Psoas muscle (tissue), 8 donors: ENCODE measurements around the gene MARCHF6. TPM values are rescaled to one million over a fixed set of nuclear protein-coding genes. Genes with fewer than 3 reads are reported as not detected.

ENCODE experiments used
- ATAC-seq, 4 donors: fragments of 200-7000 bp; cut with Tn5 transposase; one replicate each; pipeline ENCODE4 v1.9.1; 2020; ENCODE audit warnings: moderate library complexity in 3 of 4, mild to moderate bottlenecking in 2 of 4
- DNase-seq, 2 donors: peaks; one replicate each; pipeline ENCODE4 v3.0.0-alpha.2; 2020
- H3K27ac ChIP-seq: fragments of 200-600 bp; one replicate; pipeline ENCODE4 v1.8.0; 2022
- H3K27me3 ChIP-seq, 3 donors: fragments of 200-600 bp in 1 of 3; one replicate each; pipeline versions ENCODE4 v1.6.1 to v1.8.0; 2013 to 2022; ENCODE audit warnings: low read length in 2 of 3, mild to moderate bottlenecking in 2 of 3, moderate library complexity in 1 of 3; ENCODE audit not compliant: insufficient read depth in 3 of 3
- H3K36me3 ChIP-seq, 2 donors: fragments of 200-600 bp in 1 of 2; one replicate each; pipeline versions ENCODE4 v1.6.1 to v1.8.0; 2013 to 2022; ENCODE audit warnings: low read depth in 1 of 2, mild to moderate bottlenecking in 1 of 2, moderate library complexity in 1 of 2; ENCODE audit not compliant: insufficient read depth in 1 of 2
- H3K4me1 ChIP-seq: fragments of 200-600 bp; one replicate; pipeline ENCODE4 v1.8.0; 2022
- H3K4me3 ChIP-seq: fragments of 200-600 bp; one replicate; pipeline ENCODE4 v1.8.0; 2022; ENCODE audit warnings: mild to moderate bottlenecking
- H3K9me3 ChIP-seq: fragments of 200-600 bp; one replicate; pipeline ENCODE4 v1.8.0; 2022
- CTCF ChIP-seq: fragments of 200-600 bp; IDR thresholded peaks from one replicate; pipeline ENCODE4 v1.8.0; 2022; ENCODE audit warnings: antibody characterized with exemption
- WGBS, 3 donors: extraction: QIAGEN DNeasy Blood & Tissue Kit; methylation state at CpG; one replicate each; pipeline versions ENCODE4 v1.1.6 to v1.1.7; 2013; 5-methylcytosine and 5-hydroxymethylcytosine counted together
- intact Hi-C, 2 donors: fragments of 100-400 bp; cut with DNase I; formaldehyde crosslinking; loops; one replicate each; pipeline versions ENCODE4 v1.11.0 to v1.14.2; 2022
- polyA plus RNA-seq, 3 donors: library from polyadenylated mRNA; stranded (reverse); fragments of 200-250 nt; gene quantifications; one replicate each; pipeline ENCODE4 v1.2.3, GENCODE V29; 2013
- total RNA-seq, 4 donors: library from RNA; stranded (reverse); fragmentation: NEBNext Ultra II Directional in 2 of 4; extraction: Animal tissue kit (Norgen Biotek cat#: 25700) in 2 of 4; gene quantifications; one replicate each; pipeline versions ENCODE4 v1.2.1 to v1.2.4, GENCODE V29; 2021 to 2023
- donor health status: healthy with polysubstance abuse.
- donor health status: DM: no; HTN: no; CAD: no; lungs with moderate emphysema.
- donor health status: Bipolar disorder and iron deficiency.
- donor health status: healthy.
- donor health status: DM: yes; HTN: yes; CAD: no.
- donor health status: DM: no; HTN: no; CAD: no.
- donor health status: DM: no; HTN: no; CAD: no.
- donor health status: DM: yes; HTN: yes; CAD: no.

Gene MARCHF6
- total and polyA plus RNA-seq, 7 donors, result 36.6 to 250 (median 160) TPM

GRCh38 chr5:10351199-10351905 is 2.1 kb upstream of the MARCHF6 start:
- Histone ChIP-seq H3K4me3 (no peak overlapping the region), H3K27me3 (no peaks in the 10 kb centered on the region), H3K9me3 (no peaks in the 10 kb centered on the region), H3K27ac (peak overlapping the region; percentile 99), H3K4me1 (peaks cover 17% of the 10 kb centered on the region), H3K36me3 (no peaks in the 10 kb centered on the region)
- intact Hi-C loops, result loop anchor here in 1 of 2 donors (5.0 kb wide), 2 partner anchors 34 to 64 kb away; no protein-coding TSS in a partner anchor
- ATAC-seq (no peak), DNase-seq (no peak)
- WGBS, 3 donors, result 80 to 86% (median 83%) methylated on average over 6 of the region's 6 CpGs
- no peak for TF ChIP-seq CTCF

GRCh38 chr5:10351919-10352318 is 1.6 kb upstream of the MARCHF6 start:
- no peaks in the 10 kb centered on the region for H3K9me3 ChIP-seq
- H3K4me1 ChIP-seq, result peaks cover 23% of the 10 kb centered on the region
- no peaks in the 10 kb centered on the region for H3K36me3 ChIP-seq
- ATAC-seq (no peak), DNase-seq (no peak)
- intact Hi-C loops, result loop anchor here in 1 of 2 donors (5.0 kb wide), 2 partner anchors 35 to 65 kb away; no protein-coding TSS in a partner anchor
- no peaks in the 10 kb centered on the region for H3K27me3 ChIP-seq
- TF ChIP-seq CTCF, result no peak
- 91 to 94% (median 93%) methylated on average over 8 of the region's 8 CpGs for WGBS, 3 donors
- H3K4me3 ChIP-seq, result peak overlapping the region; percentile 95
- peak overlapping the region; percentile 99 for H3K27ac ChIP-seq

- H3K27me3 ChIP-seq, result no peaks in the 10 kb centered on the region
- ATAC-seq (peak; percentile 36 to 52 (median 43)), DNase-seq (no peak)
- peak overlapping the region; percentile 99 for H3K27ac ChIP-seq
- WGBS, 3 donors, result 26 to 30% (median 26%) methylated on average over 19 of the region's 19 CpGs
- no peaks in the 10 kb centered on the region for H3K36me3 ChIP-seq
- intact Hi-C loops, result loop anchor here in 1 of 2 donors (5.0 kb wide), 2 partner anchors 35 to 65 kb away; no protein-coding TSS in a partner anchor
- peak overlapping the region; percentile 95 for H3K4me3 ChIP-seq
- no peaks in the 10 kb centered on the region for H3K9me3 ChIP-seq
- peaks cover 30% of the 10 kb centered on the region for H3K4me1 ChIP-seq
- no peak for TF ChIP-seq CTCF
Observed at GRCh38 chr5:10352430-10353240, 860 bp upstream of the MARCHF6 start.

GRCh38 chr5:10354048-10354872 is 765 bp downstream of the MARCHF6 start:
- ATAC-seq, result peak in 2 of 4 donors; percentile 6 to 19
- peak in 1 of 2 donors; percentile 36 for DNase-seq
- peaks cover 45% of the 10 kb centered on the region for H3K4me1 ChIP-seq
- H3K4me3 ChIP-seq, result peak overlapping the region; percentile 95
- no peak for TF ChIP-seq CTCF
- H3K9me3 ChIP-seq, result no peaks in the 10 kb centered on the region
- intact Hi-C loops, result loop anchor here in 1 of 2 donors (5.0 kb wide), 2 partner anchors 37 to 67 kb away; no protein-coding TSS in a partner anchor
- peak overlapping the region; percentile 99 for H3K27ac ChIP-seq
- no peaks in the 10 kb centered on the region for H3K27me3 ChIP-seq
- 1% methylated on average over 30 to 54 of the region's 54 CpGs for WGBS, 3 donors
- H3K36me3 ChIP-seq, result no peaks in the 10 kb centered on the region
